Left renal cortex interstitium (tissue), 4 donors: ENCODE measurements around the gene MVB12B. TPM values are rescaled to one million over a fixed set of nuclear protein-coding genes. Genes with fewer than 3 reads are reported as not detected.
"Not testable (repeated sequence)": the region's sequence is repeated elsewhere in the genome, so short reads cannot be mapped to it uniquely, and the experiment has no call there.

Source experiments
- DNase-seq, 4 donors: peaks; one replicate each; pipeline ENCODE4 v3.0.0-alpha.2; 2013; ENCODE audit warnings: low read depth in 4 of 4, low spot score in 2 of 4, missing footprints in 1 of 4
- polyA plus RNA-seq, 4 donors: library from polyadenylated mRNA; unstranded; fragments of 120-200 nt; gene quantifications; one replicate each; pipeline ENCODE4 v1.2.1, GENCODE V29; 2013; ENCODE audit not compliant: insufficient read length in 4 of 4

Gene MVB12B
- polyA plus RNA-seq, 4 donors = 15.1 to 20.0 (median 19.3) TPM

DNA sequence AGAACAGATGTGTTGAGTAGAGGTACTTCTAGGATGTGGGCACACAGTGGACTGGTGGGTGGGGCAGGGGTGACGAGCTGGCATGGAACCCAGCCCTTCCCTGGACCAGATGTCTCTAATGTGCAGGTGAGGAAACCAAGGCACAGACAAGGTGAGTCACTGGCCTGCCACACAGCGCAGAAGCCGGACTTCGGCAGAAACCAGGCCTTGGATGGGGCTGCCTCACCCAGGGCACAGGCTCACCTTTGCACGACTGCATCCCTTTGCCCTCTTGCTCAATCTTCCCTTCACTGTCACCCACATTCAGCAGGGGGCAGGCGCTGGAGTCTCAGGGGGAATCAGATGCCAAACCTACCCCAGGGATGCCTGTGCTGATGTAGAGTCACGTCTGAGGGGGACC lies 221.7 kb downstream of the MVB12B start:
- DNase-seq = no peak

DNA sequence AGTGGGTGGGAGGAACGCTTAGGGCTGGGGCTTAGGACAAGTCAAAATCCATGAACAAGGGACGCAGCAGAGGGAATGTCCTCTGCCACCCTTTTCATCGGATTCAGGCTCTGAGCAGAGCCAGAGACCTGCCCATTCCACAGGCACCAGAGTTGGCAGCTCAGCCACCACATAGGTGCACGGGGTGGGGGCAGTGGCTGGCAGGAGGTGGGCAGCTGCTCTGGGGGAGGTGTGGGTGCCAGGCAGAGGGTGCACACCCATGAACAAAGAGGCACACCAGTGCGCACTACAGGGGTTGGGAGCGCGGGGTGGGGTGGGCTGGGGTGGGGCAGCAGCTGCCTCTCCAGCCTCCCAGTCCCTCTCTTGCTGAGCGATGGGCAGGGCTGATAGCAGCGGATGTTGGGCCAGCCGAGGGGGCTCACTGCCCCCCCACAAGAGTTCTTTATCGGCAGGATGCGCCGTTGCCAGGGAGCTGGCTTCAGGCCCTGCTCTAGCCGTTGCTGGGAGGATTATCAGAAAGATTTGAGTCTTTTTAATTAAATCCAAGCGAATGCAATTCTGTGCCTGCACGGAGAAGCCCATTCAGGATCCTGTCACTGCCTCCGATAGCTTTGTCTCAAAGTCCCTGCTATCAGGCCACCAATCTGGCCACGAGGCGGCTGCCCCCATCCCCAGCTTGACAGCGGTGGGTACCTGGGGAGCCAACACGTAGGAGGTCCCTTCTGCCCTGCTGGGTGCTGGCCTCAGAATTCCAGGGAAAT lies 222.8 kb downstream of the MVB12B start:
- DNase-seq = no peak

DNA sequence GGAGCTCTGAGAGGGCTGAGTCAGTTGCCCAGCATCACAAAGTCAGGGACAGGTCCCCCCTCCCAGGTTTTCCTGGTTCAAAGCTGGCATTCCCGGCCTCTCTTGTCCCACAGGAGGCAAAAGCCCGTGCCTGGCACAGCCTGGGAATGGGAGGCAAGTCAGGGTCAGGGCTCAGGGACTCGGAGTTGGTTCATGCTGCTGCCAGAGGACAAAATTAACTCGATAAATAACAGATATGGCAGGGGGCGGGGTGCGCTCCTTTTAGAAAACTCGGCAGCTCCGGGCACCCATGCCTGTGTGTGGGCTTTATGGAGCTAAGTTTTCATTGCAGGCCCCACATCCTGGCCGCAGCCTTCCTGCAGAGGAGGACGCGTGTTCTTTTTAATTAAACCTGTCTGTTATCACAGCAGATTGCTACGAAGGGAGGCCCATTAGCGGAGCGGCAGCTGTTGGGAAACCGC lies 224.3 kb downstream of the MVB12B start:
- DNase-seq = no peak

DNA sequence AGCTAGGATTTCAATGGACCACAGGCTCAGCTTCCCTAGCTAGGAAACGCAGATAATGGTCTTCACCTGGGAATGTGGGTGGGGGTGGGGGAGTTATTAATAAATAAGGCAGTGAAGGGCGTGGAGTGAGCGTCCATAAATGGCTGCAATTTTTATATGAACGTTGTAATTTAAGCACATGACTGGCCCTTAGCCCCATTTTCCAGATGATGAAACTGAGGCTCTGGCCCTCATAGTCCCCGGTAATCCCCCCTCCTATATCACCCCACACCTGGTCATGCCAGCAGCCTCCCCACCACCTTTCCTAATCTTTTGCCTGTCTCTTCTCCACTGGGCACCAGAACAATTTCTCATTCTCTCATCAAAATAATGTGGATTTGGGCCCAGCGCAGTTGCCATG lies 225.2 kb downstream of the MVB12B start:
- DNase-seq = no peak

DNA sequence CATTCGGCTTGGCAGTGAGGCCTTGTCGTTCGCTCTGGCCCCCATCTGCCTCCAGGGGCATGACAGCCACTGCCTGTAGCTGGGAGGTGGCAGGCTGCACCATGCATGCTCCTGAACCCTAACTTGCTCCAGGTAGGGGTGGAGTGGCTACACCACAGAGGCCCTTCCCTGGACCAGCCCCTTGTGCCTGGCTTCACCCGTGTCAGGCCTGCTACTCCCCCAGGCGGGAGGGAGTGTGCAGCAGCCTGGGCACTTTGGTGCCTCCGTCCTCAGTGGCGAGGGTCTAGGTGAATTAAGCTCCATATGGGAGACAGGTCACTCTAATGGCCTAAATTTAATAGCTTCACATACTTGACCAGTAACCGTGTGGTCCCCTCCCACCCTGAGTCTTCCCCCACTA lies 227.7 kb downstream of the MVB12B start:
- no peak for DNase-seq

DNA sequence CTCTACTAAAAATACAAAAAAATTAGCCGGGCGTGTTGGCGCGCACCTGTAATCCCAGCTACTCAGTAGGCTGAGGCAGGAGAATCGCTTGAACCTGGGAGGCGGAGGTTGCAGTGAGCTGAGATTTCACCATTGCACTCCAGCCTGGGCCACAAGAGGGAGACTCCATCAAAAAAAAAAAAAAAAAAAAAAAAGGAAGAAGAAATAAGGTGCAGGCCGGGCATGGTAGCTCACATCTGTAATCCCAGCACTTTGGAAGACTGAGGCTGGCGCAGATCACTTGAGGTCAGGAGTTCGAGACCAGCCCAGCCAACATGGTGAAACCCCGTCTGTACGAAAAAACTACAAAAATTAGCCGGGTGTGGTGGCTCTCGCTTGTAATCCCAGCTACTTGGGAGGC lies 228.8 kb downstream of the MVB12B start:
- not testable (repeated sequence) for DNase-seq
